BLaER1 treated with 17β-estradiol and CSF1 and Interleukin-3, amounts not matched to agents 10 nM and 100 nM (cell line): ENCODE results near the gene BTG1.
A peak's percentile ranks its signal among the peaks of the same experiment; 100 is the strongest.

Experiments
- H3K27ac ChIP-seq, 11 experiments: shearing (Covaris generic); formaldehyde crosslinking; 2 replicates each; pipeline ENCODE4 v1.8.1; 2022
- H3K27me3 ChIP-seq, 11 experiments: shearing (Covaris generic); formaldehyde crosslinking; 2 replicates each; pipeline ENCODE4 v1.8.1; 2022
- H3K36me3 ChIP-seq, 11 experiments: shearing (Covaris generic); formaldehyde crosslinking; 2 replicates each; pipeline ENCODE4 v1.8.1; 2022
- H3K4me1 ChIP-seq, 10 experiments: shearing (Covaris generic); formaldehyde crosslinking; 2 replicates each; pipeline ENCODE4 v1.8.1; 2022
- H3K4me2 ChIP-seq, 11 experiments: shearing (Covaris generic); formaldehyde crosslinking; 2 replicates each; pipeline ENCODE4 v1.8.1; 2022
- H3K4me3 ChIP-seq, 10 experiments: shearing (Covaris generic); formaldehyde crosslinking; 2 replicates each; pipeline ENCODE4 v1.8.1; 2022
- H3K9ac ChIP-seq, 11 experiments: shearing (Covaris generic); formaldehyde crosslinking; 2 replicates each; pipeline ENCODE4 v1.8.1; 2022
- H3K9me3 ChIP-seq, 11 experiments: shearing (Covaris generic); formaldehyde crosslinking; replicated peaks in 1 of 11; 2 replicates each; pipeline ENCODE4 v1.8.1; 2022
- H4K20me1 ChIP-seq, 11 experiments: shearing (Covaris generic); formaldehyde crosslinking; 2 replicates each; pipeline ENCODE4 v1.8.1; 2022
- Cebpa-rat ChIP-seq, 11 experiments: shearing (Covaris generic); IDR thresholded peaks; 2 replicates each; pipeline ENCODE4 v1.8.1; 2022

The BTG1 gene

DNA sequence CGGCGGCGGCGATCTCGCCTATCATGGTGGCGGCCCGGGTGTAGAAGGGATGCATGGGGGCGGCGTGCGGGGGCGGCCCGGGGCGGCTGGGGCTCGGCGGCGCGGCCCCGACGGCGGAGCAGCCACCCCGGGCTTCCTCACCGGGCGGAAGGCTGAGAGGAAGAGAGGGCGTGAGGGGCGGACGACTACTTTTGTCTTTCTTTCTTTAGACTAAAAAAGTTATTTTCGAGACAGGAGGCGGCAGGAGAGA, 240 bp downstream of the BTG1 start:
- H3K4me1 ChIP-seq: peaks cover 24 to 65% (median 35%) of the 10 kb centered on the region in 10 experiments
- H3K27ac ChIP-seq: peak overlapping the region; percentile 93 to 98 (median 97)
- peaks cover 19 to 45% (median 38%) of the 10 kb centered on the region in 11 experiments for H3K36me3 ChIP-seq
- no peak for TF ChIP-seq Cebpa-rat (IDR thresholded peaks at IDR 0.05)
- H3K9ac ChIP-seq: peak overlapping the region; percentile 97 to 100 (median 99)
- H3K9me3 ChIP-seq: no peaks in the 10 kb centered on the region
- H4K20me1 ChIP-seq: peaks cover 43 to 52% (median 51%) of the 10 kb centered on the region in 11 experiments
- H3K4me3 ChIP-seq: peak overlapping the region; percentile 93 to 99 (median 98)
- H3K27me3 ChIP-seq: no peaks in the 10 kb centered on the region
- H3K4me2 ChIP-seq: peak overlapping the region; percentile 78 to 98 (median 91); a peak in 18 of 22 replicates

DNA sequence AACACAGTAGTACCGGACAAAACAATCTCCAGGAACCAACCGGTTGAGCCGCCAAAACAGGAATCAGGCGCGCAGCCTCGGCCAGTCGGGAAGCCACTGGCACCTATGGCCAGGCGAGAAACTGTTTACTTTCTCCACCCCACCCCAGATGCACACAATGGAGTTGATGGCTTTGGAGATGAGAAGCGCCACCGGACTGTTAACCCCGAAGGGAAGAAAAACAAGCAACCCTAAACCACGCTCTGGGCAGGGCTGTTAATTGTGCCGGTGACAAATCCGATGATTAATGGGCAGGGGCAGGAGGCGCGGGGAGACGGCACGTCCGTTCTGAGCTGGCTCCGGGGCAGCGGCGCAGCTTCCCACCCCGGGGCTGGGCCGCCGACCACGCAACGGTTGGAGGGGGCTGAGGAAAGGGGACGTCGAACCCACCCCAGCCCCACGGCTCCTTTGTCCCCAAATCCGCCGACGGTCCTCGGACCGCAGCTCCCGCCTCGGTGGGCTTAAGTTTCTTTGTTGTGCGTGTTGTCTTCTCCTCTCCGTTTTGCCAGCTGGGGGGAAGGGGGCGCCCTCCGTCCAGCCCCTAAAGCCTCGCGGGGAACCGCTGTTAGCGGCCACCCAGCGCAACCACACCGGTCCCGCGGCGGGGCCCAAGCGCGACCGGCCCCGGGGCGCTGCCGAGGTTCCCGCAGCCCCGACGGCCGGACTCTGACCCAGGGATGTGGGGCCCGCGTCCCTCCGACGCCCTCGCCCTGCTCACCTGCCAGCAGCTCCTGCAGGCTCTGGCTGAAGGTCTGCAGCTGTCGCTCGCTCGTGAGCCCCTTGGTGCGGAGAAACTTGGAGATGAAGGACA, 790 bp downstream of the BTG1 start:
- Histone ChIP-seq H4K20me1 (peaks cover 48 to 57% (median 56%) of the 10 kb centered on the region in 11 experiments), H3K9me3 (no peaks in the 10 kb centered on the region), H3K4me1 (peaks cover 26 to 67% (median 39%) of the 10 kb centered on the region in 10 experiments), H3K9ac (peak overlapping the region; percentile 97 to 100 (median 99)), H3K27ac (peak overlapping the region; percentile 93 to 98 (median 97)), H3K36me3 (peaks cover 19 to 50% (median 43%) of the 10 kb centered on the region in 11 experiments), H3K4me3 (peak overlapping the region; percentile 93 to 99 (median 98)), H3K27me3 (no peaks in the 10 kb centered on the region), H3K4me2 (peak overlapping the region; percentile 78 to 98 (median 91))
- TF ChIP-seq Cebpa-rat (IDR thresholded peaks at IDR 0.05): no peak

DNA sequence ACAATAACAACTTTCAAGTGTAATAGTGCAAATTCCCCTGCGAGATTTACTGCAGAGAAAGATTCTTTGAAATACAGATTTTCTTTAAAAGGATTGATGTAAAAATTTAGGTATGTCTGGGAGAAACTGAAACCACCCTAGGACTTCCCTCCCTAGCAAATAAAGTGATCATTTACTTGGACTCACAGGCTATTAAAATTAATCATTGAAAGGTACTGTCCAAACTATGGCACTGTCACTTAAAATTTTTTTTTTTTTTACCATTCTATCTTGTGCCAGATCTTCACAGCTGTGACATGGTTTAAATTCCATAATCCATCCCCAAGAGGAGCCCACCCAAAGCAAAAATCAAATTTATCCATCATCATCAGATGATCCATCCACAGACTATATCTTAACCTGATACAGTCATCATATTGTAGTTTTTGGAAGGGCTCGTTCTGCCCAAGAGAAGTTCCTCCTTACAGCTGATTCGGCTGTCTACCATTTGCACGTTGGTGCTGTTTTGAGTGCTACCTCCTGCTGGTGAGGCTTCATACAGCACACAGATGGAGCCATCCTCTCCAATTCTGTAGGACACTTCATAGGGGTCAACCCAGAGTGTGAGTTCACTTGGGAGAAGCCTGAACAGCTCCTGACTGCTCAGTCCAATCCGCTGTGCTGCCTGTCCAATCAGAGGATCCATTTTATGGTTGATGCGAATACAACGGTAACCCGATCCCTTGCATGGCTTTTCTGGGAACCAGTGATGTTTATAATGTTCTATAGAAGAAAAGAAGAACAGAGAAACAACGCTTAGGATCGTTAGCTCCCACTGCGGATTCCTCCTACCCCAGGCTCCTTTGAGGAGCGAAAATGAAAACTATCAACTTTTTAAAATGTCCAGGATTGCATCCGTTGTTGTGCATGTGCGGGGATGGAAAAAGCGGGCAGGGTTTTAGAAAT, 1.7 kb downstream of the BTG1 start:
- Histone ChIP-seq H3K4me1 (peaks cover 24 to 67% (median 35%) of the 10 kb centered on the region in 10 experiments), H3K27ac (peak overlapping the region; percentile 93 to 98 (median 97)), H3K4me3 (peak overlapping the region; percentile 93 to 99 (median 98)), H3K36me3 (peaks cover 19 to 59% (median 50%) of the 10 kb centered on the region in 11 experiments), H3K4me2 (peak overlapping the region; percentile 78 to 98 (median 91)), H3K9me3 (no peaks in the 10 kb centered on the region), H3K9ac (peak overlapping the region; percentile 97 to 100 (median 99)), H3K27me3 (no peaks in the 10 kb centered on the region), H4K20me1 (peaks cover 57 to 66% (median 65%) of the 10 kb centered on the region in 11 experiments)
- TF ChIP-seq Cebpa-rat (IDR thresholded peaks at IDR 0.05): no peak

DNA sequence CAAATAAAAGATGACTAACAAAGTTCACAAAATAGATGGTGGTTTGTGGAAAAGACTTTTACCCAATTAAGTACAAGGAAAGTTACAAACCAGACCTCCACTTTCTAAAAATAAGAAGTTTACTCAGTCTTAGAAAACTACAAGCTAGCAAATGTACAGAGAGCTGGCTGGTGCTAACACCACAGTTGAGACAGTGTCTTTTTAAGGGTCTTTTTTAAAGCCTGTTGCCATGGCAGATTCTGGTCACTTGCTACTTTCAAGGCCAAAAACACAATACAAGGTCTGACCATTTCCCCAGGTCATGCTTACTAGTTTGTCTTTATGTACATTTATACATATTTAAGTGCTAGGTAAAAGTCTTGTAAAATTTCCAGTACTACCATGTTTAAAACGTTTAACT, 2.4 kb downstream of the BTG1 start:
- Histone ChIP-seq H3K9ac (peak overlapping the region; percentile 97 to 100 (median 99)), H3K9me3 (no peaks in the 10 kb centered on the region), H3K36me3 (peaks cover 19 to 66% (median 57%) of the 10 kb centered on the region in 11 experiments), H4K20me1 (peaks cover 60 to 73% (median 72%) of the 10 kb centered on the region in 11 experiments), H3K4me2 (peak overlapping the region; percentile 78 to 98 (median 91)), H3K27me3 (no peaks in the 10 kb centered on the region), H3K4me3 (peak overlapping the region; percentile 93 to 99 (median 98)), H3K4me1 (peaks cover 25 to 67% (median 35%) of the 10 kb centered on the region in 10 experiments), H3K27ac (peak overlapping the region in 10 of 11 experiments; percentile 94 to 98 (median 97); a peak in 20 of 22 replicates)
- no peak for TF ChIP-seq Cebpa-rat (IDR thresholded peaks at IDR 0.05)

DNA sequence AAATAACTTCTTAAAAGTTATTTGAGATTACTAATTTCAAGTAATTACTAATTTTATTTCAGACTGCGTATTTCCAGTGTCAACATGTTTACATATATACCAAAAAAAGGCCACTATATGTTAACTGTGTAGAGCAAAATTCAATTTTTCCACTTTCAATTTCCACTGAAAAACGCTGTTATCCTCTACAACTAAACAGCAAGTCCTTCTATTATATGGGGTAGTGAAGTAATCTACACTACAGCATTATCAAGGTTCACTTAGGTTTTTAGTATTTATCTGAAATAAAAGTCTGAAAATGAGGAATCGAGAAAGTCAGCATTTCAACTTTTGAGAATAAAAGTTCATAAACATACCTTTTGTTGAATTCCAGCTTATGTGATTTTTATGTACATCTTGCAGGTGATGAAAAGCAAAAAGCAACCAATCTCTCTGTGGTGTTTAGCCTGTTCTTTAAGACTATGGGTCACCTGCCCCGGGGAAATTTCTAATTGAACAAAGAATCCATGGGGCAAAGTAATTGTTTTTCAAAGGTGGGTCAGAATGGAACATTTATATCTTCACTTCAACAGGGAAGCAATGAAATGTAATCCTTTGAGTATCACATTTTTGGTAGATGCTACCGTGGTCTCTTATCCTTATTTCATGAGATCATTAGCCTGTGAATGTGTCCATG, 3.3 kb downstream of the BTG1 start:
- Histone ChIP-seq H3K4me1 (peaks cover 25 to 68% (median 35%) of the 10 kb centered on the region in 10 experiments), H3K4me2 (peak overlapping the region; percentile 78 to 98 (median 91)), H3K9ac (peak overlapping the region; percentile 97 to 100 (median 99)), H3K36me3 (peaks cover 19 to 73% (median 64%) of the 10 kb centered on the region in 11 experiments), H3K27ac (peak overlapping the region in 10 of 11 experiments; percentile 4 to 98 (median 96); a peak in 18 of 22 replicates), H3K27me3 (no peaks in the 10 kb centered on the region), H3K4me3 (peak overlapping the region; percentile 93 to 99 (median 98)), H3K9me3 (no peaks in the 10 kb centered on the region), H4K20me1 (peaks cover 68 to 82% (median 81%) of the 10 kb centered on the region in 11 experiments)
- TF ChIP-seq Cebpa-rat (IDR thresholded peaks at IDR 0.05): no peak

DNA sequence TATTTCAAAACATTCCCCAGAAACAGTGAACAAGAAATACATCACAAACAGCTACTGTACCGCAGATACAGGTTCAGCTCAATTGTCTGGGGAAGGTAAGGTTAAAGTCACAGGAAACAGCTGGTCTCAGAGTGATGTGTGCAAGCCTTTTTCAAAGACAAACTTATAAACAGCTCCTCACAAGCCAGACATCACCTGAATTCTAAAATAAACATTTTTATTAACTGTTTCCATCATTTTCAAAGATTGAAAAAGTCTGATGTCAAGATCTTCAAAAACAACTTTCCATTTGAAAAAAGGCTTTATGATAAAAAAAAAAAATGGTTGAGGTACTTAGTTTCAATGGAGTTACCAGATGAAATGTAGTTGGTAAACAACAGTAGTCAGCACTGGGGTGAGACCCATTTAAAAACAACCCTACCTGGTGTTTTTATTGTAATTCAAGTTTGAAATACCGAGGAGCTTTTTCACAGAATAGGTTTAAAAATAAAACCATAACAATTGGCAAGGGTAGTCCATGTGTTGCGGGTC, 4.0 kb downstream of the BTG1 start:
- H3K4me2 ChIP-seq: peak overlapping the region; percentile 78 to 98 (median 91)

DNA sequence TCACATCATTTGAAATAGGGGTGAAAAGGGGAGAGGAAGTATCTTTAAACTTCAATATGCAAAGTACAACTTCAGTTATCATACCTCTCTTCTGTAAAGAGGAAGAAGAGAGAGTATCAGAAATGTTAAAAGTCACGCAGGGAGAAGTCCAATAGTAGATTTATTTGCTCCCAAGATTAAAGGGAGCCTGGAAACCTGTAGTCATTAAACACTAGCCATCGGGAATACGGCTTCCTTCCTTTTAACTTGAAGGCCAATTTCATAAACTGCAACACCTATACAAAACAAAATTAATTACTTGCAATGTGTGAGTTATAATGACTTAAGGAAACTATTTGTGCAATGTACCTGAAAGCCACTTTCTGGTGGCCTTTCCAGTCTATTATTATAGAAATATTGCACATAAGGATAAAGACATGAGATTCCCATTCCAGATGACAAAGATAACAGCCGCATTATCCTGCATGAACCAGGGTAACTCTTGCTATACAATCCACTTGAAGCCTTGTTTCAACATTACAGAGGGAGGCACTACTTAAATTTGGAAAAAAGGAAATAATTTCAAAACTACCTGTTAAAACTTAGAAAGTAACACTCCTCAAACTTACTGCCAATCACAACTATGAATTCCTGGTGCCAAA, 4.6 kb downstream of the BTG1 start:
- peak overlapping the region; percentile 97 to 100 (median 99) for H3K9ac ChIP-seq
- peaks cover 19 to 86% (median 71%) of the 10 kb centered on the region in 11 experiments for H3K36me3 ChIP-seq
- H3K27ac ChIP-seq: peak overlapping the region in 10 of 11 experiments; percentile 7 to 98 (median 96); a peak in 13 of 22 replicates
- H4K20me1 ChIP-seq: peaks cover 80 to 96% (median 95%) of the 10 kb centered on the region in 11 experiments
- peaks cover 37 to 75% (median 45%) of the 10 kb centered on the region in 10 experiments for H3K4me1 ChIP-seq
- peak overlapping the region; percentile 78 to 98 (median 91) for H3K4me2 ChIP-seq
- H3K9me3 ChIP-seq: no peaks in the 10 kb centered on the region
- TF ChIP-seq Cebpa-rat (IDR thresholded peaks at IDR 0.05): no peak
- peak overlapping the region; percentile 93 to 99 (median 98) for H3K4me3 ChIP-seq
- no peaks in the 10 kb centered on the region for H3K27me3 ChIP-seq

More for the DNA sequence above, 4.0 kb downstream of the BTG1 start:
- Histone ChIP-seq H3K9me3 (no peaks in the 10 kb centered on the region), H3K4me1 (peaks cover 31 to 69% (median 39%) of the 10 kb centered on the region in 10 experiments), H3K9ac (peak overlapping the region; percentile 97 to 100 (median 99)), H3K27me3 (no peaks in the 10 kb centered on the region), H3K36me3 (peaks cover 19 to 80% (median 65%) of the 10 kb centered on the region in 11 experiments), H4K20me1 (peaks cover 75 to 89% (median 88%) of the 10 kb centered on the region in 11 experiments), H3K27ac (peak overlapping the region in 10 of 11 experiments; percentile 7 to 98 (median 96); a peak in 18 of 22 replicates), H3K4me3 (peak overlapping the region; percentile 93 to 99 (median 98))
- TF ChIP-seq Cebpa-rat (IDR thresholded peaks at IDR 0.05): no peak
